ENCODE data around the gene UBE2N.
"Not testable (repeated sequence)": the region's sequence is repeated elsewhere in the genome, so short reads cannot be mapped to it uniquely, and the experiment has no call there.

Gene UBE2N

GRCh38 chr12:93381976-93382437, 59.7 kb downstream of the UBE2N start:
- DNase-seq (ENCODE audit: low read depth in 1 of 2, low spot score in 1 of 2), result not testable (repeated sequence)

DNA sequence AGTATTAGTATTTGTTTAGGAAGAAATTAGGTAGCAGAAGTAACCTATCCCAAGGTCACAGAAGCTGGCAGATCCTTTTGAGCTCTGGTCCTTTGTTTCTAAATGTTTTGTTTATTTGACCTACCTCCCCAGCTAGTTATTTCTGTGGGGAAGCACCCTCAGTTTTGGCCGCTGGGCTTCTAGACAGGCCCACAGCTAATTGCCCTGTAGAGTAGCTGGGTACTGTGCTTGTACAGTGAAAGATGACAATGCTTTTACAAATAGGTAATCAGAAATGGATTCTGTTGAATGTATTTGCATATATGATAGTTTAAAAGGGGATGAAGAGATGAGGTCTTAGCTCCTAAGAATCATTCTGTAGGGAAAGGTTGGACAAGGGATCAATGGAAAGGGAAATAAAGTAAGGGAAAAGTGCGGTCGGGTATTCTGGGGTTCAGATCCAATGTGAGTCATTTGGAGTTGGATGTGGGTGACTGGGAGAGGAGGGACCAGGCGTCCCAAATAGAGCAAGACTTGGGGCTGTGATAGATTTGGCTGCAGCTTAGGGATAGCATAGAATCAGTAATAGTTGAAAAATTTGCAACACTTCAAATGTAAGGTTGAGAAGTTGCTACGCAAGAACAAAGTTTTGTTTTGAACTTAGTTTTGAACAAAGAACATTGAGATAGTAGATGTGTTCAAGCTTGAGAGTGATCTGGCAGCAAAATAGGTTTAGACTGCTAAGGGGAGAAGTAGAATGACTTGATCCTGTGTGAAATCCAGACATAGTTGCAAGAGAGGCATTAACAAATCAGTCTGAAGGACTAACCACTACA, 60.4 kb downstream of the UBE2N start:
- no peak for DNase-seq (ENCODE audit: low read depth in 1 of 2, low spot score in 1 of 2)

DNA sequence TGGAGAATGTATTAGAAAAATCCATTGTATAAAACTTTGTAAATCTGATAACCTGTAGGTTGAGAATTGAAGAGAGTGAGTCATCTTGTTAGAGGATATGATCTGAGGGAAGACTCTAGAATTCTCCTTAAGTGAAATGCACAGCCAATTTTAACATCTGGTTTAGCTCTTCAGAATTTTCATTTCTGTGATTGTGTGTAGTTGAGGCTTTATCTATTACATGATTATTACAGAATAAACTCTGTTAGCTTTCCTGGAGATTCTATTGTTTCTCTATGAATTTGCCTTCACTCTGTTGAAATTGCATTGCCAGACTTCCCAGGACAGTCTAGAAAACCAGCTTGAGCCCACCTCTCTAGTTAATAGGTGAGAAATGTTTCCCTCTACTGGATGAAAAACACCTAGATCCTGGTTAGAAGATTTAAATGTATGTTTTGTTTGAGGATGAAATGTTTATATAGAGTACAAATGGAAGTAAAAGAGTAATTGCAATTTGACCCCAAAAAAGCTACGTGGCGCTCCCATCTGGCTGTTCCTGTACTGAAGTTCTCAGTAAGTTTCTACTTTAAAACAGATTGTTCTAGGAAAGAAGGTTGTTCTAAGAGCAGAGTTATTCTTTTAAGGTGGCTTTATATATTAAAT, 61.1 kb downstream of the UBE2N start:
- no peak for DNase-seq (ENCODE audit: low read depth in 1 of 2, low spot score in 1 of 2)

- DNase-seq (ENCODE audit: low read depth in 1 of 2, low spot score in 1 of 2), result no peak
Measured at GRCh38 chr12:93379981-93380361, 61.8 kb downstream of the UBE2N start.

- no peak for DNase-seq (ENCODE audit: low read depth in 1 of 2, low spot score in 1 of 2)
Measured at GRCh38 chr12:93379326-93379980, 62.3 kb downstream of the UBE2N start.

- no peak for DNase-seq (ENCODE audit: low read depth in 1 of 2, low spot score in 1 of 2)
Measured at GRCh38 chr12:93378998-93379325, 62.8 kb downstream of the UBE2N start.

DNA sequence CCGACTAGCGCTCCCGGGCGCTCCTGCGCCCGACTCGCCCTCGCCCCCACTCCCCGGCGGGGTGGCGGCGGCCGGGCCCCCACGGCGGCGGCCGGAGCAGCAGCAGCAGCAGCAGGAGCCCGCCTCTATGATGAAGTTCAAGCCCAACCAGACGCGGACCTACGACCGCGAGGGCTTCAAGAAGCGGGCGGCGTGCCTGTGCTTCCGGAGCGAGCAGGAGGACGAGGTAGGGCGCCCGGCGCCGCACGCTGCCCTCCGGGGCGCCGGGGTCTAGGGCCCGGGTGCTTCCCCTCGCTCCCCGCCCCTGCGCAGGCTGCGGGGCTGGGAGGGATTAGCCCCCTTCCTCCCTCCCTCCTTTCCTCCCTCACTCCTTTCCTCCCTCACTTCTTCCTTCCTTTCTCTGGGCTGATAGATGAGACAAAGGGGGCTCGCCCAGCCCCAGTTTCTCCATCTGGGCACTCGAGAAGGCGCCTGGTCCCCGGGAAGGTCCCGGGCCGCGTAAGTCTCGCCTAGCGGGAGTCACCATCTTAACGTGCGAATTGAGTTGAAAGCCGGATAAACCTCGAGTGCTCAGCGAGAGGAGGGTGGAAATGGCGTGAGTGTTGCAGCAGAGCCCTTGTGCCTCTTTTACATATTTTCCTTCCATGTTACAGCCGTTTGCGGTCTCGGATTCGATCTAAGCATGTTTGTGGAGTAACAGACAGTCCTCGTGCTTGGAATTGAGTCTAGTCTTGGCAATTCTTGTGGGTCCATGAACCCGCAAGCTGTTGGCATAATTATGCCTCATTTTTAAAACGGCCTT, 63.4 kb downstream of the UBE2N start:
- DNase-seq (ENCODE audit: low read depth in 1 of 2, low spot score in 1 of 2), result peak; percentile 20 to 25

- DNase-seq (ENCODE audit: low read depth in 1 of 2, low spot score in 1 of 2), result peak; percentile 95 to 98
Measured at GRCh38 chr12:93377252-93378195, 64.2 kb downstream of the UBE2N start, which contains the start of gene NUDT4. Gene NUDT4 (plus strand): TSS chr12:93377925. CDS start chr12:93378323, 398 bp downstream.

DNA sequence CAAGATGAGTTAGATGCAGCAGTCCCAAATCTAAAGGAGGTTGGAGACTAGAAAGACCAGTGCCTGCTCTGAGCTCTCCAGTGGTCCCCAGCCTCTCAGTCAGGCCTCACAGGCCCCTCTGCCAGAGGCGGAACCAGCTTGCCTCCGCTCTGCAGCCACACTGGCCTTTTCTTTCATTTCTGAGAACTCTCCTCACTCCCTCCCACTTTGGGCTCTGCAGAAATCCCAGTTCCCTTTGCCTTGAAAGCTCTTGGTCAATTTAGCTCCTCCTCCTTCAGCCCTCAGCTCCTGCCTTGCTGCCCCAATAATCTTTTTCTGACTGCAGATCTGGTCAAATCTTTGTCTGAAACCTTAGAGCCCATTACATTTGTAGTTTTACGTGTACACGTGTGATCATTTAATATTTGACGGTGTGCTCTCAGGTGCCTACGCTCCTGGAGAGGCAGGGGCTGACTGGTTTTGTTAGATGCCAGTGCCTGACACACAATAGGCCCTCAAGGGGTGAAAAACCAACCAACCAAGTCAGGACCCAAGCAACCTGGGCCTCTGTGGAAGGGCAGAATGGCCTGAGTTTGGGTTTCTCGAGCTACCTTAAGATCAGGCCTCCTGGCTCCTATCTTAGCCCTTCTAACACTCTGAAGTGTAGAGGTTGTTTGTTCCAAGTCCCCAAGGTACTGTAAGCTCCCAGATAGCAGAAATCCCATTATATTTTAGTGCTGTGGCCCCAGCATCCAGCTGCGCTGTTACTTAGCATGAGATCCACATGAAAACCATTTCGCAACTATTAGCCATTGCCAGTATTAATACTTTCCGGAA, 65.1 kb downstream of the UBE2N start:
- DNase-seq (ENCODE audit: low read depth in 1 of 2, low spot score in 1 of 2), result no peak

GRCh38 chr12:93375906-93376305, 65.8 kb downstream of the UBE2N start:
- no peak for DNase-seq (ENCODE audit: low read depth in 1 of 2, low spot score in 1 of 2)

- no peak for DNase-seq (ENCODE audit: low read depth in 1 of 2, low spot score in 1 of 2)
Measured at GRCh38 chr12:93373961-93374656, 67.6 kb downstream of the UBE2N start.

- DNase-seq (ENCODE audit: low read depth in 1 of 2, low spot score in 1 of 2), result no peak
Measured at GRCh38 chr12:93370947-93371346, 70.8 kb downstream of the UBE2N start.

DNA sequence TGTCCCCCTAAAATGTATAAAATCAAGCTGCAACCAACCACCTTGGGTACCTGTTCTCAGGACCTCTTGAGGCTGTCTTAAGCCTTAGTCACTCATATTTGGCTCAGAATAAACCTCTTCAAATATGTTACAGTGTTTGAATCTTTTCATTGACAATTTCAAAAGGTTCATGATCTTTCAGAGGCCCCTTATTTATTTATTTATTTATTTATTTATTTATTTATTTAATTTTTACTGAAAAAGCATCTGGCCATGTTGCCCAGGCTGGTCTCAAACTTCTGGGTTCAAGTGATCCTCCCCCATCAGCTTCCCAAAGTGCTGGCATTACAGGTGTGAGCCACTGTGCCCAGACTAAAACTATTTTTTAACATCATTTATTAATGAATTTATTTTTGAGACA, 72.2 kb downstream of the UBE2N start:
- DNase-seq (ENCODE audit: low read depth in 1 of 2, low spot score in 1 of 2), result no peak

- no peak for DNase-seq (ENCODE audit: low read depth in 1 of 2, low spot score in 1 of 2)
Measured at GRCh38 chr12:93368766-93369165, 73.0 kb downstream of the UBE2N start.

- no peak for DNase-seq (ENCODE audit: low read depth in 1 of 2, low spot score in 1 of 2)
Measured at GRCh38 chr12:93366422-93366821, 75.3 kb downstream of the UBE2N start.

DNA sequence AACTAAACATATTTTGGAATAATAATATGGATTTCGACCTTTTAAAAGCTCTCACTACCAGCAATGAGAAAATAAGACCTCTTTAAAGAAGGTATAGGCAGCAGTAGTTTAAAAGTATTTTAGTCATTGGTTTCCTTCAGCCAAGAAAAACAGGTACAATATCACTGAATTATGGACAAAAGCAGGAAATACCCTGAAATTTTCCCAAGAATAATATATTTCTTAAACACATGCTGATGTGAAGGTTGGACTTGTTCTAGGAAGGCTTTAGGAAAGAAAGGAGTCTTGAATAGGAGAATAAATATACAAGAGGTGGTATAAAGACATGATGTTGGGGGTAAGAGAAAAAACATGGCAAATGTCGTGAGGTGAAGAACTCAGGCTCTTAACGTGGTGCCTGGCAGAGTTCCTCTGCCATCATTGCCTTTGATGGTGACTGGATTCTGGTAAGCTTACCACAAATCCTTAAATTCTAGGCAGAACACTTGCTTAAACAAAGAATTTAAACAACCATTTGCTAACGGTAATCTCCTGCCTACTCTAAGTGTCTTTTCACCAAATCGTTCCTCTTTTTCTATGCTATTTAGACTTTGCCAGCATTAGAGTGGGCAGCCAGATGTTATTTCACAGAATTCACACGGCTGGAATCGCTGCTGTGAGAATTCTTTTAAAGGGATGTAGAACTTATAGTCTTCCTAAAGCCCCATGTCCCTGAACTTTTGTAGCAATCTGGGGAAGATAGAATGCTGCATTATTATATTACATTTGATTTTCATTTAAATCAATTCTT, 75.9 kb downstream of the UBE2N start:
- DNase-seq (ENCODE audit: low read depth in 1 of 2, low spot score in 1 of 2), result no peak

DNA sequence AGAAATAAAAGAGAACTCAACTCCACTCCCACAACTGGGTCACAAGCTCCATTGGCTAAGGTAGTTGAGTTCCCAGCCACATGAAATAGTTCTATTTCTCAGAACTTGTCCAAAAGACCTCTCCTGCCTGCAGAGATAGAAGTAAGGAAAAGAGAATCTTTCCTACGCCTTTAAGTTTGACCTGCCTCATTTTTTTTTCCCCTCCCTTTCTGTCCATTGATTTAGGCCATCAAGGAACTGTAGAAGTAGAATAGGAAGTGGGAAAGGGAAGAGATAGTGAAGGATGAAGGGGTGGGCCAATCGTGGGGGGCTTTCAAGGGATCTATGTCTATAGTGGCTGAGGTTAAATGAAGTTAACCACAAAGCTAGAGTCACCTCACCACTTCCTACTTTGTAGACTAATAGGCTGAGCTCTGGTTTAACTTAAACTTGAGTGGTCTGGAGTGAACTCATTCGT, 77.9 kb downstream of the UBE2N start:
- no peak for DNase-seq (ENCODE audit: low read depth in 1 of 2, low spot score in 1 of 2)

Measured in stimulated activated CD4-positive, alpha-beta T cell treated with anti-CD3 and anti-CD28 coated beads, Interleukin-15, amount 100 ng/mL, for 1 hour (primary cell).